GM12892 (cell line): ENCODE data around the gene CACNA2D1.

Experiments
- POLR2A ChIP-seq: IDR thresholded peaks from 2 replicates; pipeline ENCODE4 v1.6.1; 2011; ENCODE audit warnings: low read depth, low read length, control low read depth
- TAF1 ChIP-seq: IDR thresholded peaks from 2 replicates; pipeline ENCODE4 v1.6.1; 2011; ENCODE audit warnings: low read depth, mild to moderate bottlenecking, control low read depth, low read length, borderline replicate concordance

DNA sequence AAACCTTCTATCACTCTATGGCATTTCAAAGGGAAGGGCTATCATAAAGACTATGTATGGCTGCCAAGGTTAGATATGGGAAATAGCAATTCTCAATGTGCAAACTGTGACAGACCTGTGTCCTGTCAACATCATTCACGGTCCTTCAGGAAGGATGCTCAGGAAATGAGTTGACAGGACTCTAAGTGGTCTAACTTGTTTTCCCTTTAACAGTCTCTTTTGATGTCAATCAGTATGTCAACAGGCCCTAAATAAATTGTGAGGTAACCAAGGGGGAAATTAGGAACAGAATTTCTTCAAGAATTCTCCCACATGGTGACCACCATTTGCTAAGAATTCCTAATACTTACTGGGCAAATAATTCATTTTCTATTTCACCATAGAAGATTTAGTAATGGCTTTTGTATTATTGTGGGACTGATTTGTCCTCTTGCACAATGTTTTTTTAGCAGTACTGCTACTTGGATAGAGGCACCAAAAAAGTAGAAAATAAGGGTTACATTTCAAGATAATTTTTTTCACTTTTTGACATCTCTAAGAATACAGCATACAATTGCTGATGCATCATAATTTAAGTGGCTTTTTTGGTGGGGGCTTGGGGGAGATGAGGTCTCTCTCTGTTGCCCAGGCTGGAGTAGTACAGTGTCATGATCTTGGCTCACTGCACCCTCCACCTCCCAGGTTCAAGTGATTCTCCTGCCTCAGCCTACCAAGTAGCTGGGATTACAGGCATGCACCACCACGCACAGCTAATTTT, 275.8 kb downstream of the CACNA2D1 start:
- TF ChIP-seq TAF1 (no peak), POLR2A (no peak)
